Peyer's patch (tissue), 4 donors: ENCODE results near the gene EGR4.

Experiments
- CTCF ChIP-seq, 6 experiments: fragments of 450-650 bp in 4 of 6; fragments of 200-600 bp in 2 of 6; sonication (generic) in 1 of 6; IDR thresholded peaks; one replicate each; pipeline ENCODE4 v1.5.1; 2017 to 2019; ENCODE audit warnings: antibody characterized with exemption in 6 of 6, mild to moderate bottlenecking in 3 of 6, moderate library complexity in 1 of 6
- POLR2A ChIP-seq, 2 donors: fragments of 450-650 bp; IDR thresholded peaks; one replicate each; pipeline ENCODE4 v1.5.1; 2017; ENCODE audit warnings: antibody characterized with exemption in 2 of 2, mild to moderate bottlenecking in 2 of 2, moderate library complexity in 2 of 2

GRCh38 chr2:73295751-73296400 is 2.5 kb upstream of the EGR4 start:
- TF ChIP-seq CTCF (IDR thresholded peaks at IDR 0.05) = no peak
- TF ChIP-seq POLR2A (IDR thresholded peaks at IDR 0.05) = no peak
